Neural progenitor cell (in vitro differentiated cells): ENCODE measurements around the gene COLEC11. TPM values are rescaled to one million over a fixed set of nuclear protein-coding genes. Genes with fewer than 3 reads are reported as not detected.

Source experiments
- DNase-seq: peaks from one replicate; pipeline ENCODE4 v3.0.0-alpha.2; 2016; ENCODE audit warnings: low spot score
- H2AFZ ChIP-seq: fragments of 200-600 bp; sonication (generic); replicated peaks from 2 replicates; pipeline ENCODE4 v1.6.1; 2016; ENCODE audit warnings: antibody characterized with exemption
- H3F3A ChIP-seq: fragments of 200-600 bp; sonication (generic); 2 replicates; pipeline ENCODE4 v1.6.1; 2016; ENCODE audit warnings: antibody characterized with exemption, low read depth
- H3K27ac ChIP-seq: fragments of 200-600 bp; sonication (generic); 2 replicates; pipeline ENCODE4 v1.5.1; 2016; ENCODE audit warnings: mild to moderate bottlenecking
- H3K27me3 ChIP-seq: fragments of 200-600 bp; sonication (generic); 2 replicates; pipeline ENCODE4 v1.6.1; 2016; ENCODE audit warnings: mild to moderate bottlenecking, moderate library complexity
- H3K36me3 ChIP-seq: fragments of 200-600 bp; sonication (generic); 2 replicates; pipeline ENCODE4 v1.5.1; 2016
- H3K4me1 ChIP-seq: fragments of 200-600 bp; sonication (generic); 2 replicates; pipeline ENCODE4 v1.6.1; 2016; ENCODE audit warnings: mixed run types
- H3K4me2 ChIP-seq: fragments of 200-600 bp; sonication (generic); 2 replicates; pipeline ENCODE4 v1.6.1; 2016
- H3K4me3 ChIP-seq: fragments of 200-600 bp; sonication (generic); 2 replicates; pipeline ENCODE4 v1.5.1; 2016
- H3K79me2 ChIP-seq: fragments of 200-600 bp; sonication (generic); 2 replicates; pipeline ENCODE4 v1.6.1; 2016; ENCODE audit warnings: low read depth
- H3K9ac ChIP-seq: fragments of 200-600 bp; sonication (generic); 2 replicates; pipeline ENCODE4 v1.6.1; 2016
- H3K9me3 ChIP-seq: fragments of 200-600 bp; sonication (generic); 2 replicates; pipeline ENCODE4 v1.5.1; 2016; ENCODE audit warnings: low read depth
- H4K20me1 ChIP-seq: fragments of 200-600 bp; sonication (generic); 2 replicates; pipeline ENCODE4 v1.6.1; 2016; ENCODE audit warnings: low read depth
- H3K27ac Mint-ChIP-seq: 3 replicates; pipeline ENCODE4 v1.8.0; 2021; ENCODE audit warnings: mixed read lengths
- H3K27me3 Mint-ChIP-seq: 2 replicates; pipeline ENCODE4 v1.8.0; 2022; ENCODE audit warnings: low read depth, mild to moderate bottlenecking, inconsistent platforms, moderate library complexity, mixed read lengths; ENCODE audit not compliant: insufficient read depth
- H3K36me3 Mint-ChIP-seq: 3 replicates; pipeline ENCODE4 v1.8.0; 2021; ENCODE audit warnings: mixed read lengths
- H3K4me1 Mint-ChIP-seq: 3 replicates; pipeline ENCODE4 v1.8.0; 2021; ENCODE audit warnings: mixed read lengths
- H3K4me3 Mint-ChIP-seq: 3 replicates; pipeline ENCODE4 v1.8.0; 2021; ENCODE audit warnings: mild to moderate bottlenecking, moderate library complexity, mixed read lengths
- H3K9me3 Mint-ChIP-seq: 3 replicates; pipeline ENCODE4 v1.8.0; 2020; ENCODE audit warnings: mixed read lengths
- EZH2 ChIP-seq: fragments of 200-600 bp; sonication (generic); IDR thresholded peaks from 2 replicates; pipeline ENCODE4 v1.6.1; 2017; ENCODE audit warnings: antibody characterized with exemption, mild to moderate bottlenecking, moderate library complexity
- EZH2phosphoT487 ChIP-seq: fragments of 200-600 bp; sonication (generic); IDR thresholded peaks from 2 replicates; pipeline ENCODE4 v1.6.1; 2017; ENCODE audit warnings: antibody characterized with exemption
- total RNA-seq: library from RNA; depleted of rRNA; stranded (reverse); fragments of >200 nt; gene quantifications from 2 replicates; pipeline ENCODE4 v1.2.3, GENCODE V29; 2015; ENCODE audit warnings: low replicate concordance
- TF ChIP-seq, protein P1 (sequence below): fragments of 200-600 bp; sonication (generic); IDR thresholded peaks from 2 replicates; pipeline ENCODE4 v1.5.1; 2017; ENCODE audit warnings: antibody characterized with exemption, mild to moderate bottlenecking

Gene COLEC11
- total RNA-seq, 1 donor from 2014 or later: not detected

GRCh38 chr2:3610415-3610814 is 15.5 kb downstream of the COLEC11 start:
- Mint-ChIP-seq H3K27me3 (peaks cover 10% of the 10 kb centered on the region), H3K4me1 (peaks cover 31% of the 10 kb centered on the region), H3K4me3 (no peak overlapping the region), H3K36me3 (no peaks in the 10 kb centered on the region), H3K9me3 (peaks cover 23% of the 10 kb centered on the region), H3K27ac (peak overlapping the region; percentile 50)
- no peaks in the 10 kb centered on the region for H3K36me3 ChIP-seq
- no peak for TF ChIP-seq EZH2
- TF ChIP-seq, protein P1, sequence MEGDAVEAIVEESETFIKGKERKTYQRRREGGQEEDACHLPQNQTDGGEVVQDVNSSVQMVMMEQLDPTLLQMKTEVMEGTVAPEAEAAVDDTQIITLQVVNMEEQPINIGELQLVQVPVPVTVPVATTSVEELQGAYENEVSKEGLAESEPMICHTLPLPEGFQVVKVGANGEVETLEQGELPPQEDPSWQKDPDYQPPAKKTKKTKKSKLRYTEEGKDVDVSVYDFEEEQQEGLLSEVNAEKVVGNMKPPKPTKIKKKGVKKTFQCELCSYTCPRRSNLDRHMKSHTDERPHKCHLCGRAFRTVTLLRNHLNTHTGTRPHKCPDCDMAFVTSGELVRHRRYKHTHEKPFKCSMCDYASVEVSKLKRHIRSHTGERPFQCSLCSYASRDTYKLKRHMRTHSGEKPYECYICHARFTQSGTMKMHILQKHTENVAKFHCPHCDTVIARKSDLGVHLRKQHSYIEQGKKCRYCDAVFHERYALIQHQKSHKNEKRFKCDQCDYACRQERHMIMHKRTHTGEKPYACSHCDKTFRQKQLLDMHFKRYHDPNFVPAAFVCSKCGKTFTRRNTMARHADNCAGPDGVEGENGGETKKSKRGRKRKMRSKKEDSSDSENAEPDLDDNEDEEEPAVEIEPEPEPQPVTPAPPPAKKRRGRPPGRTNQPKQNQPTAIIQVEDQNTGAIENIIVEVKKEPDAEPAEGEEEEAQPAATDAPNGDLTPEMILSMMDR: no peak
- TF ChIP-seq EZH2phosphoT487: no peak
- H3K9ac ChIP-seq: no peak overlapping the region
- H3K4me2 ChIP-seq: no peak overlapping the region
- peaks cover 7% of the 10 kb centered on the region for H3K4me1 ChIP-seq
- H3F3A ChIP-seq: peaks cover 11% of the 10 kb centered on the region
- H3K79me2 ChIP-seq: no peaks in the 10 kb centered on the region
- H3K9me3 ChIP-seq: no peaks in the 10 kb centered on the region
- H2AFZ ChIP-seq: no peak overlapping the region
- H4K20me1 ChIP-seq: peaks cover 5% of the 10 kb centered on the region
- H3K27me3 ChIP-seq: peaks cover 73% of the 10 kb centered on the region
- H3K27ac ChIP-seq: no peak overlapping the region
- H3K4me3 ChIP-seq: no peak overlapping the region
- no peak for DNase-seq

DNA sequence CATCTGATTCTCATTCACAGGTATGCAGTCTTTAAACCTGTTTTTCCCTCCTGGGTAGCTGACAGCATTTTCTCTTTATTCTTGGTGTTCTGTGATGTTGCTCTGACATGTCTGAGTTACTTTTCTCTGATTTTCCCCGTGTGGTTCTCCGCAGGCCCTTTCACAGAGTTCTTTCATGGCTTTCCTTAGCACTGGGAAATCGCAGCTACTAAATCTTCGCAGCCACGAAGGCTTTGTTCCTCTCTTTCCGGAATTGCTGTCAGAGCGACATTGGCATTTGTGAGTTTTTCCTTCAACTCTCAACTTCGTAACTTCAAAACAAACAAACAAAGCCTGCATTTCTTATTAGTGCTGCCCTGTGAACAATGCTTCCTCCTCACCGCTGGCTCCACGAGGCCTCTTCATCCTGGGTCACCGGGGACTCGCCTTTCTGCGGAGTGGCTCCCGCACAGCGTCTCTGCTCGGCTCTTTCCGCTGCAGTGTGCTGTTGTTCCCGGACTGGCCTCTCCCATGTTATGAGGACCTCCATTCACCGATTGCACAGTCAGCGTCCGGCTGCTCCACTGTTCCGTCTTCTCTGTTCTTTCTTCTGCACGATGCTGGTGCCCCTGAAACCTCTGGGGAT is 16.1 kb downstream of the COLEC11 start:
- peaks cover 68% of the 10 kb centered on the region for H3K27me3 ChIP-seq
- H4K20me1 ChIP-seq: peaks cover 5% of the 10 kb centered on the region
- H3K9me3 Mint-ChIP-seq: peaks cover 23% of the 10 kb centered on the region
- H3K9me3 ChIP-seq: no peaks in the 10 kb centered on the region
- H2AFZ ChIP-seq: no peak overlapping the region
- no peaks in the 10 kb centered on the region for H3K36me3 ChIP-seq
- H3K4me3 ChIP-seq: no peak overlapping the region
- peaks cover 7% of the 10 kb centered on the region for H3K4me1 ChIP-seq
- H3K27ac ChIP-seq: no peak overlapping the region
- H3K4me2 ChIP-seq: peak overlapping the region; percentile 28
- no peaks in the 10 kb centered on the region for H3K79me2 ChIP-seq
- no peak overlapping the region for H3K9ac ChIP-seq
- peak overlapping the region; percentile 50 for H3K27ac Mint-ChIP-seq
- peaks cover 26% of the 10 kb centered on the region for H3K4me1 Mint-ChIP-seq
- H3K4me3 Mint-ChIP-seq: no peak overlapping the region
- peaks cover 11% of the 10 kb centered on the region for H3F3A ChIP-seq
- peaks cover 10% of the 10 kb centered on the region for H3K27me3 Mint-ChIP-seq
- DNase-seq: peak; percentile 49
- no peaks in the 10 kb centered on the region for H3K36me3 Mint-ChIP-seq
- TF ChIP-seq, protein P1: no peak
- TF ChIP-seq EZH2phosphoT487 (no peak), EZH2 (no peak)

DNA sequence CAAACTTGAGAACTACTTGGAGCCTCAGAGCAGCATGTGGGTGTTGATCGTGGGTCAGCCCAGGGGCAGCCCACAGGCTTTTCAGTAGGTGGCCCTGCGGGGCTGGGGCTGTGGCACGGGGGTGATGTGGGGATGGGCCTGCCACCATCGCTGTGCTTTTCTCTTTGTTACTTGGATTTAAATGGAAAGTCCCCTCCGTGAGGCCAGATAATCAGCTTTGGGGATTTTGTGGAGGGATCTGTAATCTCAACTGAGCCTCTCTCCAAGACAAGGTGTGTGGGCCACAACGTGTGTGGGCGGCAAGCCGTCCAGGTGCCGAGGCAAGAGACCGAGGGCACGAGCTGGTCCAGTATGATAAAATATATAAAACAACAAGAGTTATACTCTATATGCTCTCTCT is 16.7 kb downstream of the COLEC11 start:
- H3K9me3 ChIP-seq: no peaks in the 10 kb centered on the region
- Mint-ChIP-seq H3K4me1 (peaks cover 26% of the 10 kb centered on the region), H3K27ac (no peak overlapping the region), H3K27me3 (peaks cover 10% of the 10 kb centered on the region), H3K9me3 (peaks cover 24% of the 10 kb centered on the region), H3K36me3 (no peaks in the 10 kb centered on the region), H3K4me3 (no peak overlapping the region)
- DNase-seq: peak; percentile 85
- H3K4me1 ChIP-seq: peaks cover 7% of the 10 kb centered on the region
- peaks cover 11% of the 10 kb centered on the region for H3F3A ChIP-seq
- H2AFZ ChIP-seq: no peak overlapping the region
- peaks cover 5% of the 10 kb centered on the region for H4K20me1 ChIP-seq
- TF ChIP-seq, protein P1: no peak
- peak; percentile 84 for TF ChIP-seq EZH2phosphoT487
- no peak for TF ChIP-seq EZH2
- H3K79me2 ChIP-seq: no peaks in the 10 kb centered on the region
- peak overlapping the region; percentile 28 for H3K4me2 ChIP-seq
- H3K4me3 ChIP-seq: no peak overlapping the region
- no peak overlapping the region for H3K27ac ChIP-seq
- peaks cover 62% of the 10 kb centered on the region for H3K27me3 ChIP-seq
- no peaks in the 10 kb centered on the region for H3K36me3 ChIP-seq
- H3K9ac ChIP-seq: no peak overlapping the region
